GM21717 (cell line): ENCODE data around the gene SLFN5.
"Not testable (repeated sequence)": the region's sequence is repeated elsewhere in the genome, so short reads cannot be mapped to it uniquely, and the experiment has no call there.

Source experiments
- ATAC-seq: cut with Tn5 transposase; IDR thresholded peaks from one replicate; pipeline ENCODE4 v1.9.1; 2021; ENCODE audit warnings: mild to moderate bottlenecking, moderate library complexity; ENCODE audit not compliant: unreplicated experiment

SLFN5 gene

GRCh38 chr17:35287286-35287811, 44.5 kb downstream of the SLFN5 start:
- ATAC-seq = no peak

GRCh38 chr17:35289222-35289621, 46.4 kb downstream of the SLFN5 start:
- no peak for ATAC-seq

GRCh38 chr17:35291802-35292201, 48.9 kb downstream of the SLFN5 start:
- ATAC-seq = no peak

- ATAC-seq = no peak
These were observed 50.4 kb downstream of the SLFN5 start for GRCh38 chr17:35293151-35293847.

GRCh38 chr17:35294756-35295155, 51.9 kb downstream of the SLFN5 start:
- ATAC-seq = no peak

GRCh38 chr17:35295686-35296085, 52.8 kb downstream of the SLFN5 start:
- no peak for ATAC-seq

- no peak for ATAC-seq
These were observed 54.8 kb downstream of the SLFN5 start for GRCh38 chr17:35297666-35298065.

GRCh38 chr17:35298639-35299038, 55.8 kb downstream of the SLFN5 start:
- ATAC-seq = no peak

- no peak for ATAC-seq
These were observed 56.3 kb downstream of the SLFN5 start for GRCh38 chr17:35299135-35299534.

- ATAC-seq = not testable (repeated sequence)
These were observed 66.5 kb downstream of the SLFN5 start for GRCh38 chr17:35309345-35309744.

GRCh38 chr17:35312346-35312745, 69.5 kb downstream of the SLFN5 start:
- no peak for ATAC-seq

- peak; percentile 66 for ATAC-seq
These were observed 70.2 kb downstream of the SLFN5 start for GRCh38 chr17:35312790-35313711.

GRCh38 chr17:35313875-35314409, 71.1 kb downstream of the SLFN5 start:
- no peak for ATAC-seq

- no peak for ATAC-seq
These were observed 71.7 kb downstream of the SLFN5 start for GRCh38 chr17:35314415-35315216.

GRCh38 chr17:35315283-35315682, 72.4 kb downstream of the SLFN5 start:
- no peak for ATAC-seq

GRCh38 chr17:35315971-35316370, 73.1 kb downstream of the SLFN5 start:
- no peak for ATAC-seq

- no peak for ATAC-seq
These were observed 79.9 kb downstream of the SLFN5 start for GRCh38 chr17:35322749-35323148.
